Calu3 (cell line): ENCODE measurements around the gene RAVER1. TPM values are rescaled to one million over a fixed set of nuclear protein-coding genes. Genes with fewer than 3 reads are reported as not detected.
"Not testable (repeated sequence)": the region's sequence is repeated elsewhere in the genome, so short reads cannot be mapped to it uniquely, and the experiment has no call there.

Source experiments
- BruUV-seq: library from RNA; stranded (reverse); fragments of 400-500 nt; replicated peaks from 2 replicates; lab custom pipeline; 2021; lab: Mats Ljungman, UMichigan
- CTCF ChIA-PET: fragments of 300-600 bp; sonication (Branson Sonifier 250); formaldehyde crosslinking; loops from one replicate; lab custom pipeline; 2022; ENCODE audit warnings: antibody characterized with exemption; lab: Charles Lee
- DNase-seq: peaks from one replicate; pipeline ENCODE4 v3.0.0; 2022
- H3K27ac Mint-ChIP-seq: one replicate; pipeline ENCODE4 v1.8.0; 2022; ENCODE audit warnings: mixed read lengths; ENCODE audit not compliant: unreplicated experiment
- H3K27me3 Mint-ChIP-seq: one replicate; pipeline ENCODE4 v1.8.0; 2022; ENCODE audit warnings: mixed read lengths; ENCODE audit not compliant: unreplicated experiment
- H3K36me3 Mint-ChIP-seq: one replicate; pipeline ENCODE4 v1.8.0; 2022; ENCODE audit warnings: mild to moderate bottlenecking, moderate library complexity, mixed read lengths; ENCODE audit not compliant: insufficient read depth, unreplicated experiment
- H3K4me1 Mint-ChIP-seq: one replicate; pipeline ENCODE4 v1.8.0; 2022; ENCODE audit warnings: mild to moderate bottlenecking, low read depth, mixed read lengths; ENCODE audit not compliant: unreplicated experiment
- H3K4me3 Mint-ChIP-seq: one replicate; pipeline ENCODE4 v1.8.0; 2022; ENCODE audit warnings: mild to moderate bottlenecking, low read depth, moderate library complexity, mixed read lengths; ENCODE audit not compliant: unreplicated experiment
- H3K9me3 Mint-ChIP-seq: one replicate; pipeline ENCODE4 v1.8.0; 2022; ENCODE audit warnings: low read depth, mixed read lengths; ENCODE audit not compliant: unreplicated experiment
- intact Hi-C: fragments of 100-400 bp; cut with micrococcal nuclease; formaldehyde crosslinking; loops from one replicate; pipeline ENCODE4 v1.10.0; 2022; ENCODE audit not compliant: unreplicated experiment
- total RNA-seq: library from RNA; stranded (reverse); gene quantifications from 2 replicates; pipeline ENCODE4 v1.2.3, GENCODE V29; 2022
- TF ChIP-seq, protein P1 (sequence below): fragments of 200-600 bp; IDR thresholded peaks from one replicate; pipeline ENCODE4 v1.8.0; 2022; ENCODE audit warnings: antibody characterized with exemption; ENCODE audit not compliant: unreplicated experiment

The RAVER1 gene
- total RNA-seq, 1 experiment from 2014 or later, result 43.2 TPM

DNA sequence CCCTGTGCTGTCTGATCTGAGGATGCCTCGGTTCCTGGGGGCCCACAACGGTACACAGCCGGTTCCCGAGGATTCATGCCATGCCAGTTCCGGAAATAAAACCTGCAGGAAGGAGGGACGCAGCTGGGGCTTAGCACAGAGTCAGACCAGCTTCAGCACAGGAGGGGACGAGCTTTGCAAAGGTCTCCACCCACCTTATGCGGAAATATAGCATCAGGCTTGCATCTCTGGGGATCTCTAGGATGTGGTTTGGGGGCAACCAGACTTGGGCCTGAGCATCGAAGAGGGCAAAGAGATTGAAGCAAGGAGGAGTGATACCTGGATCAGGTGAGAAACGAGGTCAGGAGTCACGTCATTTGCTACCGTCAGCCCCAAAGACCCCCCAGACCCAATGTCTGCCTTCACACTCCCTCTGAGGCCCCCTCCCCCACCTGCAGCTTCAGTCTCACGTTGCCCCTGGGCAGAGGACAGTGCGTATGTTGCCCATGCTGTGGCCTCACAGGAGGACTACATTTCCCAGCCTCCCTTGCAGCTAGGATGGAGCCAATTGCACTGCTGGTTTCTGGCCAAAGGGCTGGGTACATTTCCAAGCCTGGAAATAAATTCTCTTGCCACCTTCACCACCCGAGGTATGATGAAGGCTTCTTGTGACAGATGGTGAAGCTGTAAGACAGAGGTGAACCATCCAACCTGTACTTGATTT is 34.9 kb upstream of the RAVER1 start:
- H3K27ac Mint-ChIP-seq, result no peak overlapping the region
- H3K4me1 Mint-ChIP-seq, result no peaks in the 10 kb centered on the region
- peaks cover 19% of the 10 kb centered on the region for H3K36me3 Mint-ChIP-seq
- TF ChIP-seq, protein P1, sequence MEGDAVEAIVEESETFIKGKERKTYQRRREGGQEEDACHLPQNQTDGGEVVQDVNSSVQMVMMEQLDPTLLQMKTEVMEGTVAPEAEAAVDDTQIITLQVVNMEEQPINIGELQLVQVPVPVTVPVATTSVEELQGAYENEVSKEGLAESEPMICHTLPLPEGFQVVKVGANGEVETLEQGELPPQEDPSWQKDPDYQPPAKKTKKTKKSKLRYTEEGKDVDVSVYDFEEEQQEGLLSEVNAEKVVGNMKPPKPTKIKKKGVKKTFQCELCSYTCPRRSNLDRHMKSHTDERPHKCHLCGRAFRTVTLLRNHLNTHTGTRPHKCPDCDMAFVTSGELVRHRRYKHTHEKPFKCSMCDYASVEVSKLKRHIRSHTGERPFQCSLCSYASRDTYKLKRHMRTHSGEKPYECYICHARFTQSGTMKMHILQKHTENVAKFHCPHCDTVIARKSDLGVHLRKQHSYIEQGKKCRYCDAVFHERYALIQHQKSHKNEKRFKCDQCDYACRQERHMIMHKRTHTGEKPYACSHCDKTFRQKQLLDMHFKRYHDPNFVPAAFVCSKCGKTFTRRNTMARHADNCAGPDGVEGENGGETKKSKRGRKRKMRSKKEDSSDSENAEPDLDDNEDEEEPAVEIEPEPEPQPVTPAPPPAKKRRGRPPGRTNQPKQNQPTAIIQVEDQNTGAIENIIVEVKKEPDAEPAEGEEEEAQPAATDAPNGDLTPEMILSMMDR, result no peak
- no peaks in the 10 kb centered on the region for H3K9me3 Mint-ChIP-seq
- no peak overlapping the region for H3K4me3 Mint-ChIP-seq
- BruUV-seq, result no TSS peak
- intact Hi-C loops, result no loop called here
- CTCF ChIA-PET, result no interaction called here
- no peak for DNase-seq
- no peaks in the 10 kb centered on the region for H3K27me3 Mint-ChIP-seq

- intact Hi-C loops, DNase-seq, H3K27me3 Mint-ChIP-seq, CTCF ChIA-PET, H3K4me3 Mint-ChIP-seq, H3K4me1 Mint-ChIP-seq, H3K9me3 Mint-ChIP-seq, H3K27ac Mint-ChIP-seq, BruUV-seq: not testable (repeated sequence)
- peaks cover 20% of the 10 kb centered on the region for H3K36me3 Mint-ChIP-seq
Measured at GRCh38 chr19:10366950-10367512, 33.7 kb upstream of the RAVER1 start.

DNA sequence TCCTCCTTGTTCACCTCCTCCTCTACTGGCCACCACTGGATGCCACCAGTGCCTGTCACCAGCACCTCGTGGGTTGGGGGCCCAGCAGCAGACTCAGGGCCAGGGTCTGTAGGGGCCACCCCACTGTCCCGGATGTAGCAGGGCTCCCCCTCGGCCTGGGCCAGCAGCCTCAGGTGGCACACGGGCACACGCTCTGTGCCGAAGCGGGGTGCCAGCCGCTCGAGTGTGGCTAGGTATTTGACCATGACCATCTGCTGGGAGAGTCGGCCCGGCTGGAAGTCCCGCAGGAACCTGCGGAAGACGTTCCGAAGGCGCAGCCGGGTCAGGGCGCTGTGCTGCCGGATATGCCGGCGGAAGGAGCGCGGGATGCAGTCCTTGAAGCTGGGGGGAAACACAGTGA is 32.2 kb upstream of the RAVER1 start:
- Mint-ChIP-seq H3K4me3 (no peak overlapping the region), H3K4me1 (no peaks in the 10 kb centered on the region), H3K36me3 (peaks cover 26% of the 10 kb centered on the region), H3K27ac (no peak overlapping the region), H3K9me3 (no peaks in the 10 kb centered on the region), H3K27me3 (no peaks in the 10 kb centered on the region)
- BruUV-seq, result no TSS peak
- TF ChIP-seq, protein P1, result no peak
- intact Hi-C loops, result no loop called here
- no peak for DNase-seq
- CTCF ChIA-PET, result no interaction called here

GRCh38 chr19:10364644-10365043 is 31.3 kb upstream of the RAVER1 start:
- Mint-ChIP-seq H3K4me3 (no peak overlapping the region), H3K36me3 (peaks cover 34% of the 10 kb centered on the region), H3K27me3 (no peaks in the 10 kb centered on the region), H3K9me3 (no peaks in the 10 kb centered on the region), H3K4me1 (no peaks in the 10 kb centered on the region), H3K27ac (no peak overlapping the region)
- BruUV-seq, result no TSS peak
- TF ChIP-seq, protein P1, result no peak
- DNase-seq, result no peak
- CTCF ChIA-PET, result no interaction called here
- intact Hi-C loops, result no loop called here

GRCh38 chr19:10363789-10364281 is 30.5 kb upstream of the RAVER1 start:
- intact Hi-C loops, result no loop called here
- TF ChIP-seq, protein P1, result no peak
- H3K27me3 Mint-ChIP-seq, result no peaks in the 10 kb centered on the region
- CTCF ChIA-PET, result no interaction called here
- no peaks in the 10 kb centered on the region for H3K4me1 Mint-ChIP-seq
- BruUV-seq, result no TSS peak
- no peaks in the 10 kb centered on the region for H3K9me3 Mint-ChIP-seq
- H3K27ac Mint-ChIP-seq, result no peak overlapping the region
- no peak for DNase-seq
- H3K36me3 Mint-ChIP-seq, result peaks cover 34% of the 10 kb centered on the region
- H3K4me3 Mint-ChIP-seq, result no peak overlapping the region
